ENCODE data around the gene PCDHGB6. TPM values are rescaled to one million over a fixed set of nuclear protein-coding genes. Genes with fewer than 3 reads are reported as not detected.
"Not testable (repeated sequence)": the region's sequence is repeated elsewhere in the genome, so short reads cannot be mapped to it uniquely, and the experiment has no call there.

PCDHGB6 gene
- total and polyA plus RNA-seq, 8 donors = 0.63 to 4.0 (median 2.3) TPM

- H3K27ac ChIP-seq = no peak overlapping the region
- no peaks in the 10 kb centered on the region for H3K4me1 ChIP-seq
- TF ChIP-seq, protein P1, sequence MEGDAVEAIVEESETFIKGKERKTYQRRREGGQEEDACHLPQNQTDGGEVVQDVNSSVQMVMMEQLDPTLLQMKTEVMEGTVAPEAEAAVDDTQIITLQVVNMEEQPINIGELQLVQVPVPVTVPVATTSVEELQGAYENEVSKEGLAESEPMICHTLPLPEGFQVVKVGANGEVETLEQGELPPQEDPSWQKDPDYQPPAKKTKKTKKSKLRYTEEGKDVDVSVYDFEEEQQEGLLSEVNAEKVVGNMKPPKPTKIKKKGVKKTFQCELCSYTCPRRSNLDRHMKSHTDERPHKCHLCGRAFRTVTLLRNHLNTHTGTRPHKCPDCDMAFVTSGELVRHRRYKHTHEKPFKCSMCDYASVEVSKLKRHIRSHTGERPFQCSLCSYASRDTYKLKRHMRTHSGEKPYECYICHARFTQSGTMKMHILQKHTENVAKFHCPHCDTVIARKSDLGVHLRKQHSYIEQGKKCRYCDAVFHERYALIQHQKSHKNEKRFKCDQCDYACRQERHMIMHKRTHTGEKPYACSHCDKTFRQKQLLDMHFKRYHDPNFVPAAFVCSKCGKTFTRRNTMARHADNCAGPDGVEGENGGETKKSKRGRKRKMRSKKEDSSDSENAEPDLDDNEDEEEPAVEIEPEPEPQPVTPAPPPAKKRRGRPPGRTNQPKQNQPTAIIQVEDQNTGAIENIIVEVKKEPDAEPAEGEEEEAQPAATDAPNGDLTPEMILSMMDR (IDR thresholded peaks at IDR 0.05) = no peak
- no peaks in the 10 kb centered on the region for H3K27me3 ChIP-seq
- ATAC-seq = peak in 1 of 4 donors; percentile 32
- no peak for FAIRE-seq
- WGBS, 2 donors = 15 to 17% methylated on average over 25 of the region's 25 CpGs
- H3K4me3 ChIP-seq = peak overlapping the region in 1 of 4 donors; percentile 18
- H3K36me3 ChIP-seq = no peaks in the 10 kb centered on the region
- intact Hi-C loops (cut with DNase I) = loop anchor here in 1 of 3 donors (10.0 kb wide), 1 partner anchor 111 kb away; no protein-coding TSS in a partner anchor
- no peak for DNase-seq
- peaks cover 0 to 27% (median 5%) of the 10 kb centered on the region in 4 donors for H3K9me3 ChIP-seq
Measured at GRCh38 chr5:141413540-141414069, 5.8 kb downstream of the PCDHGB6 start.

DNA sequence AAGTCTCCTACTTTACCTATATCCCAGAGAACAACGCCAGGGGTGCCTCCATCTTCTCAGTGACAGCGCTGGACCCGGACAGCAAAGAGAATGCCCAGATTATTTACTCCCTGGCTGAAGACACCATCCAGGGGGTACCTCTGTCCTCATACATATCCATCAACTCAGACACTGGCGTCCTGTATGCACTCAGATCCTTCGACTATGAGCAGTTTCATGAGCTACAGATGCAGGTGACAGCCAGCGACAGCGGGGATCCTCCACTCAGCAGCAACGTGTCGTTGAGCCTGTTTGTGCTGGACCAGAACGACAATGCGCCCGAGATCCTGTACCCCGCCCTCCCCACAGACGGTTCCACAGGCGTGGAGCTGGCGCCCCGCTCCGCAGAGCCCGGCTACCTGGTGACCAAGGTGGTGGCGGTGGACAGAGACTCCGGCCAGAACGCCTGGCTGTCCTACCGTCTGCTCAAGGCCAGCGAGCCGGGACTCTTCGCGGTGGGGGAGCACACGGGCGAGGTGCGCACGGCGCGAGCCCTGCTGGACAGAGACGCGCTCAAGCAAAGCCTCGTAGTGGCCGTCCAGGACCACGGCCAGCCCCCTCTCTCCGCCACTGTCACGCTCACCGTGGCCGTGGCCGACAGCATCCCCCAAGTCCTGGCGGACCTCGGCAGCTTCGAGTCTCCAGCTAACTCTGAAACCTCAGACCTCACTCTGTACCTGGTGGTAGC, 6.9 kb downstream of the PCDHGB6 start:
- not testable (repeated sequence) for H3K27ac ChIP-seq, ATAC-seq, FAIRE-seq, H3K27me3 ChIP-seq, DNase-seq, H3K4me3 ChIP-seq, H3K4me1 ChIP-seq, H3K36me3 ChIP-seq
- H3K9me3 ChIP-seq = peaks cover 0 to 38% (median 5%) of the 10 kb centered on the region in 4 donors
- intact Hi-C loops (cut with DNase I) = loop anchor here in 1 of 3 donors (10.0 kb wide), 1 partner anchor 110 kb away; no protein-coding TSS in a partner anchor
- WGBS, 2 donors = 20 to 21% methylated on average over 29 to 46 of the region's 46 CpGs

DNA sequence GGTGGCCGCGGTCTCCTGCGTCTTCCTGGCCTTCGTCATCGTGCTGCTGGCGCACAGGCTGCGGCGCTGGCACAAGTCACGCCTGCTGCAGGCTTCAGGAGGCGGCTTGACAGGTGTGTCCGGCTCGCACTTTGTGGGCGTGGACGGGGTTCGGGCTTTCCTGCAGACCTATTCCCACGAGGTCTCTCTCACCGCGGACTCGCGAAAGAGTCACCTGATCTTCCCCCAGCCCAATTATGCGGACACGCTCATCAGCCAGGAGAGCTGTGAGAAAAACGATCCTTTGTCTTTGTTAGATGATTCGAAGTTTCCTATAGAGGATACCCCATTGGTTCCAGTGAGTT, 7.4 kb downstream of the PCDHGB6 start:
- peaks cover 0 to 41% (median 6%) of the 10 kb centered on the region in 4 donors for H3K9me3 ChIP-seq
- H3K27ac ChIP-seq, H3K36me3 ChIP-seq, ATAC-seq, H3K27me3 ChIP-seq, FAIRE-seq, DNase-seq, H3K4me3 ChIP-seq, H3K4me1 ChIP-seq: not testable (repeated sequence)
- WGBS, 2 donors = 17 to 20% methylated on average over 24 of the region's 24 CpGs
- intact Hi-C loops (cut with DNase I) = loop anchor here in 1 of 3 donors (10.0 kb wide), 1 partner anchor 110 kb away; no protein-coding TSS in a partner anchor

- peak; percentile 80 to 95 (median 90) for ATAC-seq
- DNase-seq = peak in 4 of 6 donors; percentile 34 to 60 (median 56)
- not testable (repeated sequence) for H3K27ac ChIP-seq, H3K4me1 ChIP-seq, H3K27me3 ChIP-seq, FAIRE-seq, H3K36me3 ChIP-seq
- peaks cover 0 to 52% (median 12%) of the 10 kb centered on the region in 4 donors for H3K9me3 ChIP-seq
- intact Hi-C loops (cut with DNase I) = loop anchor here in 1 of 3 donors (10.0 kb wide), 1 partner anchor 107 kb away; no protein-coding TSS in a partner anchor
- TF ChIP-seq, protein P1 (IDR thresholded peaks at IDR 0.05) = peak in 3 of 4 donors; percentile 20 to 41 (median 34)
- WGBS, 2 donors = 8 to 10% methylated on average over 45 to 47 of the region's 47 CpGs
- peak within 1 kb of the TSS in 2 of 4 donors; percentile 15 to 31 for H3K4me3 ChIP-seq
Measured at GRCh38 chr5:141417494-141418172, 9.8 kb downstream of the PCDHGB6 start, which contains the start of gene PCDHGB7. Gene PCDHGB7 (plus strand): TSS chr5:141417677. CDS start chr5:141417860, 183 bp downstream.

GRCh38 chr5:141419074-141419880, 11.5 kb downstream of the PCDHGB6 start:
- intact Hi-C loops (cut with DNase I) = loop anchor here in 1 of 3 donors (10.0 kb wide), 1 partner anchor 106 kb away; no protein-coding TSS in a partner anchor
- H3K27ac ChIP-seq = no peak overlapping the region
- FAIRE-seq = no peak
- WGBS, 2 donors = 21% methylated on average over 66 to 74 of the region's 74 CpGs
- no peaks in the 10 kb centered on the region for H3K4me1 ChIP-seq
- TF ChIP-seq, protein P1 (IDR thresholded peaks at IDR 0.05) = no peak
- H3K9me3 ChIP-seq = peaks cover 0 to 49% (median 12%) of the 10 kb centered on the region in 4 donors
- ATAC-seq = no peak
- no peaks in the 10 kb centered on the region for H3K36me3 ChIP-seq
- H3K27me3 ChIP-seq = no peaks in the 10 kb centered on the region
- DNase-seq = no peak
- H3K4me3 ChIP-seq = no peak overlapping the region

All from pancreas (tissue), 10 donors.